ENCODE data around the gene MAP3K4.

The MAP3K4 gene

DNA sequence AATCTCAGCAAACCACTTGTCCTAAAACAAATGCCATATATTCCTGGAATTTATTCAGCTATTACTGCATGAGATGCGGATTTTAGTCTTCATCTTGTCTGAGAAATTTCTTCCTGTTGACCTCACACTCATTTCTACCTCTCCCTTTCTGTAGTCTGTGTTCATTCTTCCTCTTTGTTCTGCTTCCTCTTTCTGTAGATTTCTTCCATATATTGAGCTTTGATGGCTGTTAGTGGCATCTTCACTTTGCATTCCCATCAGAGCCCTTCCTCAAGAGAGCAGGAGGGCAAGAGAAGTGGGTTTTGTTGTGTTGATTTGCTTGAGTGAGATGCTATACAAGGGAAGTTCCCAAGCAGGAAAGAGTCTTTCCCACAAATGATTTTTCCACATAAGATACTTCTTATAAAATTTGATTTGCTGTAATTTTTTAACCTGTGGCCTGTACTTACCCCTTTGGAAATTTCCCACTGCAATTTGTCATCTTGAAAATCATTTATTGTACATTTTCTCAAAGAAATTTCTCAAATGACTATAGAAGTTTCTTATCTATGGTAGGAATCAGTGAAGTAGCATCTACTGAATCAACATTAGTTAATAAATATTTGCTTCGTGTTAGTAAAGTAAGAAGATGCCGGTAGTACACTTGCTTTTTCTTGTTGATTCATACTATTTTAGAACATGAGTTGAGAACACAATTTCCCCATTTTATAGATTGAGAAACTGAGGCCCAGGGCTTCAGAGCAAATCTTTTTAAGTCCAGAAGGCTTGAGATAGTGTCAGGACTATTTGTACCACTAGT is 43.8 kb downstream of the MAP3K4 start:
- intact Hi-C loops (cut with DNase I) = no loop called here
- no peak for DNase-seq

DNA sequence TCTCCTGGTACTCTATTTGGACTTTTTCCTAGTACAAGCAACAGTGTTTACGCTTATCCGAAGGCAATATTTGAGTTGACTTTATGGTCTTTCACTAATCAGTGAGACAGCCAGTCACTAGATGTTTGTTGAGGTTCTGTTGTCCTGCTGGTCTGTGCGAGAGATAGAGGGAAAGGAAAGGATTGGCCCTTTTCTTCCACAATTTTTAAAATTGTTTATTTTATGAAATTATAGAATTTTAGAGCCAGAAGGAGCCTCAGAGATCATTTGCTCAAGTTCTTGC is 44.4 kb downstream of the MAP3K4 start:
- intact Hi-C loops (cut with DNase I) = no loop called here
- DNase-seq = no peak

DNA sequence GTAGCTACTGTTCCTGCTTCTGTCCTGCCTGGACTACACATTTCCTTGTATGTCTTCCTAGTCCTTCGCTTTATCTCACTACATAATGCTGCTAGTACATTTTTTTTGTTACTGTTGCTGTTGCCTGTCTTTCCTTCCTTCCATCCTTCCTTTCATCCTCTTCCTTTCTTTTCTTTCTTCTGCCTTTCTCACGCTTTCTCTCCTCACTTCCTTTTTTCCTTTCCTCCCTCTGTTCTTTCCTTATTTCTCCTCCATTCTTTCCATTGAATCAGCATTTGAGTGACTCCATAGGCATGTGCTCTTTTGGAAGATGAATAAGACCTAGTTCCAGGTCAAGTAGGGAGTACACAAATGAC is 46.3 kb downstream of the MAP3K4 start:
- intact Hi-C loops (cut with DNase I) = no loop called here
- no peak for DNase-seq

DNA sequence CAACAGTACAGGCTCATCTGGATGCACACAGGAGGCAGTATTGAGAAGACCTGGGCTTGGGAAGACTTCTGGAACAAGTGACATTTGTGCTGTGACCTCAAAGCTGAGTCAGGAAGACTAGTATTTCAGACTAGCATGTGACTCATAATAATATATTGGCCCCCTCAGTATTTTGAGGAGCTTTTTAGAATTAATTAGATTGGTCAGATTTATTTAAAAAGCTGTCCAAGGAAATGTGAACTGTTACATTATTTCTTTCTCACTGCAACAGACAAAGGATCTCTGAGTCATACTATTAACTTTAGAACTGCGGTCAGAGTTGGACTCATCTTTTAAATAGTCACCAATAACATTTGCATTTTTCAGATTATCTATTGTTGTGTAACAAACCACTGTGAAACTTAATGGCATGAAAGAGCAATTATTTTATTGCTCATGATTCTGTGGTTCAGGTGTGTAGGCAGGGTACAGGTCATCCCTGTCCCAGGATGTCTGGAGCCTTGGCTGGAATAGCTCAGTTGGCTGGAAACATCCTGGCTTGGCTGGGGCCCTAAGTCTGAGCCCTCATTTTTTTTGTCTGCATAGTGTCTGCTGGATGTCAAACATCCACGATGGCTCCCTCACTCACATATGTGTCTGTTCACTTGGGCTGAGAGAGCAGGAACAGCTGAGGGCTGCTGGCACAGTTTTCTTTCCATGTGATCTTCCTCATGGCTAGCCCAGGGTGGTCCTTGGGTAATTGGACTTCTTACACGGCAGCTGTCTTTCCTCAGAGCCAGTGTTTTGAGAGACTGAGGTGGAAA is 46.9 kb downstream of the MAP3K4 start:
- no peak for DNase-seq
- intact Hi-C loops (cut with DNase I) = no loop called here

DNA sequence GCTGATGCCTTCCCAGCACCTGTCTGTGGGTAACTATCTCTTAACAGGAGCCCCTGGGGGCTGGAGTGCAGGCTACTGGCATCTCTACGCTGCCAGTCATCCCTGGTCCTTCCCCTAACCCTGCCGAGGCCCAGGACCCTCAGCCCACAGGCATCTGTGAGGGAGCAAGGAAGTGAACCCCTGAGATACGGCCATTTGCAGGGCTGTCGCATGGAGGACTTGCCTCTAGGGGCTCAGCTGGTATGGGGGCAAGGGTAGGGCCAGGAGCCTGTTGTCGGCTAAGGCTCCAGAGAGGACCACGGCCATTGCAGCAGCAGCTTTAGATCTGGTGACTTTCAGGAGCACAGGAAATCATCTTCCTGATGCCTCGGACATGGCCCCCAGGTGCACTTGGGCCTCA is 49.7 kb downstream of the MAP3K4 start:
- DNase-seq = peak in 2 of 10 donors; percentile 59 to 75
- intact Hi-C loops (cut with DNase I) = no loop called here

DNA sequence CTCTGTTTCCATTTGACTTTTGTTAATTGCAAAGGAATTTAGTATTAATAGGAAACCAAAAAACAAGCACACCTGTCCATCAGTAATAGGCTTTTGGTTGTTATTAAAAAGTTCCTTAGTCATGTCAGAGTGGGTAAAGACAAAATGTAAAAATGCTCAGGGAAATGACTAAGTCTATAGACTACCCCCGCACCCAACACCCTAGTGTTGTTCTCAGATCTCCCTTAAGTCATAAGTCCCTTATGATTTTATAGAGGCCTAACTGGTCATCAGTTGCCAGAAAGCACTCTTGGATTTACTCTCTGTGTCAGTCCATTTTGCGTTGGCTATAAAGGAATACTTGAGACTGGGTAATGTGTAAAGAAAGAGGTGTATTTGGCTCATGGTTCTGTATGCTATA is 52.8 kb downstream of the MAP3K4 start:
- intact Hi-C loops (cut with DNase I) = no loop called here
- DNase-seq = no peak

DNA sequence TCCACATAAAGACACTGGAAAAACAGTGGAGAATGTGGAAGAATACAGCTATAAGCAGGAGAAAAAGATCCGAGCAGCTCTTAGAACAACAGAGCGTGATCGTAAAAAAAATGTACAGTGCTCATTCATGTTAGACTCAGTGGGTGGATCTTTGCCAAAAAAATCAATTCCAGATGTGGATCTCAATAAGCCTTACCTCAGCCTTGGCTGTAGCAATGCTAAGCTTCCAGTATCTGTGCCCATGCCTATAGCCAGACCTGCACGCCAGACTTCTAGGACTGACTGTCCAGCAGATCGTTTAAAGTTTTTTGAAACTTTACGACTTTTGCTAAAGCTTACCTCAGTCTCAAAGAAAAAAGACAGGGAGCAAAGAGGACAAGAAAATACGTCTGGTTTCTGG is 57.1 kb downstream of the MAP3K4 start:
- no peak for DNase-seq
- intact Hi-C loops (cut with DNase I) = no loop called here

DNA sequence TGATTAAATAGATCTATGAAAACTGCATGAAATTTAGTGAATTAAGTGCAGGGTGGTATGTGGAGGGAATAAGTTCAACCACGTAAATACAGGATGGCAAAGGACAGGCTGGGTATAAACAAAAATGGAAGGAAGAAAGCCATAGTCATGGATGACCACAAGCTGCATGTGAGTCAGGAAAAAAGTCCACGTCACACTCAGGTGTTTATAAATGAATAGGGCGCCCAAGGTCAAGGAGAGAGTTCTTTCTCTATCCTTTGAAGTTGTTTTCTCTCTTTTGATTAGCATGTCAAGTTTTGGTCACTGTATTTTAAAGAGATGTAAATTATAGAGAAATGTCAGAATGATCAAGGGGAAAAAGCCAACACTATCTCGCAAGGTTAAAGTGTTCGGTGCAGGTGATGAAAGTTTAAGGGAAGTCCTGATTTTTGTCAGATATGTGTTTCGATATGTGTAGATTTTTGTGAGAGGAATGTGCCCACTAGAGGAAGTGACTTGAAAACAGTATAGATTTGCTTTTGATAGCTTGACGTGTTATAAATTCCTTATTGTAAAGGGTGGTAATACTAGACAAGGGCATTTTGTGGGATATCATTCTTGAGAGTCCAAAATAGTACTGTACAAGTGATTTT is 58.7 kb downstream of the MAP3K4 start:
- DNase-seq = no peak
- intact Hi-C loops (cut with DNase I) = no loop called here

DNA sequence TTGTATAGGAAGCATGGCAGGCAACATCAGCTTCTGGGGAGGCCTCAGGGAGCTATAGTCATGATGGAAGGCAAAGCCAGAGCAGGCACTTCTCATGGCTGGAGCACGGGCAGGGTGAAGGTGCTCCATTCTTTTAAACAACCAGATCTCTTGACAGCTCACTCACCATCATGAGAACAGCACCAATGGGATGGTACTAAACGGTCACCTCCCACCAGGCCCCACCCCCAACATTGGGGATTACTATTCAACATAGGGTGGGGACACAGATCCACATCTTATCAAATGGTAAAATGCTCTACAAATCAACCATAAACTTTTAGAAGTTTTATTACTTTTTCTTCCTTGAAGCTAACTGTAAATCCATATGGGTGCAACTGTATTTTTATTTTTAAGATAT is 61.5 kb downstream of the MAP3K4 start:
- DNase-seq = no peak

DNA sequence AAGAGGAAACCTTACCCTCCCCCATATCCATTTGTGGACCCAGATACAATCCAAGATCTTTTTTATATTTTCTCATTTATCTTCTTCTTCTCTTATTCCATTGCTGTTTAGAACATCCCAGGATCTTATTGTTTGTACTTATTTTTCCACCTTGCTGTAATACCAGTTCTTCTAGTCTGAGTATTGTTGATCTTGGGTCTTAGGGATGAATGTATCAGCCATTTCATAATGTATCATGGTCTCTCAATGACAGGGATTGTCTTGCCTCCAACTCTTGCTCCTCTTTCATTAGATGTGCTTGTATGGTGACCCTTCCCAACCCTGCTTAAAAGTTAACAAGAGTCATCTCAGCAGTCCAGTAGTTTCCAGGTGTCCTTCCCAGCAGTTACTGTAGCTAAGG is 63.3 kb downstream of the MAP3K4 start:
- intact Hi-C loops (cut with DNase I) = no loop called here
- DNase-seq = no peak

More for the DNA sequence above, 61.5 kb downstream of the MAP3K4 start:
- intact Hi-C loops (cut with DNase I) = no loop called here

DNA sequence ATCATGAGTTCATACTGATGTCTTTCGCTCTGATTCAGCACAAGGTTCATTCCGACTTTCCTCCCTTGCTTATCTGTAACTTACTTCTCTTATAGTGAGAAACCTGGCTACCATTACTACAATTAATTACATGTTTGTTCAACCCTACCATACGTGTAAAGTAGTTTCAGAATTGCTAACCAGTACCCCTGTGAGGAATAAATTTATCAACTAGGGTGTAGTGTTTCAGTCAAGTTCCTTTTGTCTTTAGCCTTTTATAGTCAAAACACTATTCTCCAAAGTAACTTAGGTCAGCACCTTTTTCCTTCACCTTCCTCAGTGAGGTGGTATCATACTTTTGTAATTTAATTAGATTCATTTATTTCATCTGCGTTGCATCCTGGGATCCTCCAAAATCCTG is 64.9 kb downstream of the MAP3K4 start:
- no peak for DNase-seq
- intact Hi-C loops (cut with DNase I) = no loop called here

DNA sequence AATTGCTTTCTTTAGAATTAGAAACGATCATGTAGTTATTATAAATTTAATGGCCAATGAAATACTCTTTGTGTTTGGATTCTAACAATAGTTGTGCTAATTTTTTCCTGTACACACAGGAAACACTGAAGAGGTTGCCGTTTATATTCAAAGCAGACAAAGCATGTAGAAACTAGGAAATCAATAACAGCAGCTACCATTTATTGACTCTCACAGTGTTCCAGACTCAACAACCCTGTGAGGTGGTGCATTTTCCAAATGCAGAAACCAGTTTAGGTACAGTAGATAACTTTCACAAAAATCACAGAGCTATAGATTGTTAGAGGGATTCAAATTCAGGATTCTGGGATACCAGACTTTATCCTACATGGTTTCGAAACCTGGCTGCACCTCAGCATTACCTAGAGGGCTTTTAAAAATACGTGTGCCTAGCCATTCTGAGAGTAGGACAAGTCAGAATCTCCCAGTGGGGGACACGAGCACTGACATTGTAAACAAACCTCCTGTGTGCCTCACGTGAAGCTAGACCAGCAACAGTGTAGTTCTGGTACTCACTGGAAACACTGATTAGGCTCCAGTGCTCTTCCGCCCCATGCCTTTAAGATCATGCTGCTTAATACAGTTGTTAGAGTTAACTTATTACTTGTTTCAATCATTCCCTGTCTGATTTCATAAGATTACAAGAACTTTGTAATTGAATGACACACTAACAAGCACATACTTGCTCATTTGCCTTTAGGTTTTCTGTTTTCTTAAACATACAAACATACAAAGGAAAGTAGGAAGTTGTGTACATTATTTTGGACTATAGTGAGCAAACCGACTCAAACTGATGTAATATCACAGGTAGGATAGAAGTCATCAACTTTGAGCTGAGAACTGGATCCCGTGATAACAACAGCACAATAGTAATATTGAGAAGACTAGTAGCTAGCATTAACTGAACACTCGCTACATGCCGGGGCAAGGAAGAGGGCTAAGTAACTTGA is 65.8 kb downstream of the MAP3K4 start:
- DNase-seq = no peak
- intact Hi-C loops (cut with DNase I) = no loop called here

DNA sequence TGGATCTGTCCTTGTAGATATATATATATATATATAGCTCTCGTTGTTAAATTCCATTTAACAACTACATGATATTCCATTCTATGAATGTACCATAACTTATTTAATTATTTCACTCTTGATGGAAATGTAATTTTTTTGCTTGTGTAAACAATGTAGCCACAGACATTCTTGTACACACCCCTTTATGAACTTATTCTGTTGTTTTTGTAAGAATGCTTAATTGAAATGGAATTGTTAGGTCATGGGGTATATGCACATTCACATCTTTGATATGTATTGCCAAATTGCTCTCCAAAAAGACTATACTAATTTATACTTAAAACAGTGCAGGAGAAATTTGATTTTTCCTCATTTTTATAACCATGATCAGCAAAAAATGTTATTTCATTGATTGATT is 67.2 kb downstream of the MAP3K4 start:
- no peak for DNase-seq
- intact Hi-C loops (cut with DNase I) = no loop called here

DNA sequence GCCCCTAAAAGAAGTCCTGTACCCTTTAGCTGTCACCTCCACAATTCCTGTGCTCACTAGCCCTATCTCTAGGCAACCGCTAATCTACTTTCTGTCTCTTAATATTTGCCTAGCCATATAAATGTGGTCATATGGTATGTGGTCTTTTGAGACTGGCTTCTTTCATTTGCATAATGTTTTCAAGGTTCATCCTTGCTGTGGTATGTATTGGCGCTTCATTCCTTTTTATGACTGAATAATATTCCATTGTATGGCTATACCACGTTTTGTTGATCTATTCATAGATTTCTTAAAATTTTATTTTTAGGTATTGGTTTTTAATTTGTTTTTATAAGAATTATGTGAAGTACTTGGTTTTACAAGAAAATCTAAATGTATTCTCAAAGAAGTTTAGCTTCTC is 70.0 kb downstream of the MAP3K4 start:
- no peak for DNase-seq
- intact Hi-C loops (cut with DNase I) = no loop called here

DNA sequence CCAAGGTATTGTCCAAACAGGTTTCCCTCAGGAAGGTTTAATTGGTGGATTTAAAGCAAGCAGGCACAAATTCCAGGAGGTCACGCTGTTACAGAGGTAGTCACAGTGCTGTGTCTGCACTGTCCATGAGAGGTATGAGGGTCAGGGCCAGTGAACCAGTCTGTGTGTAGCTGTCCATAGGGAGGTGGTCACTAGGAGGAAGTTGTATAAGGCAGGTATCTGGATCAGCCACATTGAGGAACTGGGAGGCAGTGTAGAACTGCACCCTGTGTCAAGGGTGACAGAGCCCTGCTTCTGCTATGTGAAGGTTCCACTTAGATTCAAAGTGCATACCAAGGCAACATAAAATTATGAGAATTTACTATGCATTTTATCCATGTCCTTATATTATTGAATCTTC is 73.3 kb downstream of the MAP3K4 start:
- intact Hi-C loops (cut with DNase I) = no loop called here
- DNase-seq = no peak

DNA sequence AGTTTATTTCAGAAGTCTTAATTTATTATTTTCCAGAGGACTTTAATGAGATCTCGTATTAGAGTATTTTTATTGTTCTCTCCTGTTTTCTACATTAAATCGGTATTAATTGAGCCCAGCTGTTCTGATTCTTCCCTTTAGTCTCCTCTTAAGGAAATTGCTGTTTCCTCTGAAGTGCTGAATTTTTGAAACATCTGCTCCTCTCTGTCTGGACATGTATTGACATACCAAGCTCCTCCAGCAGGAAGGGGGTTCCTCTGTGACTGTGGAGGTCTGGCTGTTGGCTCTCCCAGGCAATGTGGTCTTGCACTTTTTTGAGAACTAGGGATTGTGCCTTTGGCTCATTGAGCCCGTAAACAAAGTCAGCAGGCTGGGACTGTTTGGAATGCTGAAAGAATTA is 74.9 kb downstream of the MAP3K4 start:
- intact Hi-C loops (cut with DNase I) = no loop called here
- DNase-seq = no peak

DNA sequence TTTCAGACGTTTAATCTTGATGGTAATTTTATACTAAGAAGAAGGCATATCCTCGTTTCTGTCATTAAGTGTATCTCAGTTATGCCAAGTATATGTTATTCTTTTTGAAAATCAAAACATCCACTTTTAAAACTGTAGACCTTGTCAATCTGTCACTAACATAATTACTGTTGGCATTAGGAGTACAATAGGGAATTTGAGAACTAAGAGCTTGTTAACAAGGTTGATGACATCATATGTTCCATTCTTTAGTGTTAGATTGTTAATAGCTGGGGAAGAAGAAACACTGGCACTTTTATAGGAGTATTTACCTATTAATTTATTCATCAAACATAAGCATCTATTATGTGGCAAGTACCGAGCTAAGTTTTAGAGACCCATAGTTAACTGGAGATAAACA is 76.2 kb downstream of the MAP3K4 start:
- no peak for DNase-seq
- intact Hi-C loops (cut with DNase I) = no loop called here

DNA sequence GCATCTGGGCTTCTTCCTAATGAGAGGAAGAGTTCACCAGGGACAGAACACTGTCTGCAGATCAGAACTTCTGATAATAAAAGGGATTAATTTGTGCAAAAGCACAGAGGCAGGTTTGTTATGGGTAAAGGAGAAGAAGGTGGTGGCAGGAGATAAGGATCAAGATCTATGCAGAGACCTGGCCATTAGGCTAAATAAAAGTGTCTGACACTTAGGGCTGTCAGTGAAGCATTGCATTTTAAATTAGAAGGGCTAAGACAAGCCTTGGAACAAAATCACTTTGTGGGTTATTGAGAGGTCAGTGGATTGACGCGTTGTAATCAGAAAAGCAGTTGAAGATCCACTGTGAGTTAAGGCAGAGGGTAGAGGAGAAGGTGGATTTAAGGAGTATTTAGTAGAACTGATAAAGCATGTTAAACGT is 76.8 kb downstream of the MAP3K4 start:
- no peak for DNase-seq
- intact Hi-C loops (cut with DNase I) = no loop called here

DNA sequence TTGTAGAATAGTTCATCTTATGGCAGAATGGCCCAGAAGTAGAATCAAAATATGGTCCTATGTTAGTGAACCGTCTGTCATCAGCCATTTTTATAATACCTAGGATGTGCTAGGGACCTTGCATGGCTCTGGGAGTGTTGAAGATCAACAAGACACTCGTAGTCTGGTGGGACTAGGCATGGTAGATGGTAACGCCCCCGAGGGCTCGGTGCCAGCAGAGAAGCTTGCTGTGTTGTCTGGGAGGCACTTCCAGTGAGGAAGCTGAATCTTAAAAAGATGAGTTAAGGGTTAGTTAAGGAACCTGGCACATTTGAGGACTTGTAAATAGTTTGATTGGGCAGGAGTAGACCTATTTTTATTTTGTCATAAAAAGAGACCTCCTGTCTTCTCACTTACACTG is 82.4 kb downstream of the MAP3K4 start:
- no peak for DNase-seq
- intact Hi-C loops (cut with DNase I) = no loop called here

DNA sequence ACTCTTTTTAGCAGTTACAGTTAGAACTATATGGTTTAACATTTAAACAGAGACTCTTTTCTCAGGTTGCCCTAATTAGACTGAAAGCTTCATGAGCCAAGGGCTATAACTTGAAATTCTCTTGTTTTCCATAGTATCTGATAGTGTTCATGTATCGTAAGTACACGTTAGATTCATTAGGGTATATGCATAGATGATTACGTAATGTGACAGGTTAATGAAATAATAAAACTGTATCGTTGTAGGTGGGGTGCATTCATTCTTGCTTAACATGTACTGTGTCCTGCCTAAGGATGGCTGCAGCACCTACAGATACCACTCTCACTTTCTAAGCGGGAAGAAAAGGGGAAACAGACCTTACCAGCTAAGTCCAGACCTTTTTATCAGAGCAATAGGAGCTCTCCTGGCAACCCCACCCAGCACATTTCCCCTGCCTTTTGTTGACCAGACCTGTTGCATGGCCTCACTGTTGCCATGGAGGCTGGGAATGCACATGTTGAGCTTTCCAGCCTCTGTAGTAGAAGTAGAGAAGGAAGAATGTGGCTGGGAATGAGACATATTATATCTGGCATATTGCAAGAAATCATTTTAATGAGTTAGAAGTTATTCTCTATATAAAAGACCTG is 83.0 kb downstream of the MAP3K4 start:
- no peak for DNase-seq
- intact Hi-C loops (cut with DNase I) = no loop called here
